HCT116 (cell line): Measurements from ENCODE around the gene CBS. TPM values are rescaled to one million over a fixed set of nuclear protein-coding genes. Genes with fewer than 3 reads are reported as not detected.

Experiments used
- ATAC-seq: fragments of 200-7000 bp; cut with Tn5 transposase; 2 replicates; pipeline ENCODE4 v1.9.1; 2020; ENCODE audit warnings: mild to moderate bottlenecking, moderate library complexity
- BruUV-seq: library from RNA; stranded (reverse); fragments of 400-500 nt; replicated peaks from 2 replicates; lab custom pipeline; 2021; lab: Mats Ljungman, UMichigan
- CTCF ChIA-PET: fragments of 300-600 bp; sonication (Branson Sonifier 250); formaldehyde crosslinking; loops from one replicate; lab custom pipeline; 2021; ENCODE audit warnings: antibody characterized with exemption; lab: Charles Lee
- POLR2A ChIA-PET: fragments of 300-600, 350-600 bp; sonication (Branson Sonifier 250); formaldehyde crosslinking; loops from one replicate; lab custom pipeline; 2021; ENCODE audit warnings: antibody characterized with exemption; lab: Charles Lee
- RAD21 ChIA-PET, 2 experiments: fragments of 300-600 bp; sonication (Branson Sonifier 250); formaldehyde crosslinking; loops; one replicate each; lab custom pipeline; 2023; ENCODE audit warnings: low total read pairs in 2 of 2; ENCODE audit not compliant: uncharacterized antibody in 2 of 2, unreplicated experiment in 2 of 2, low non-redundant PET in 1 of 2; lab: Charles Lee
- DNase-seq: peaks from one replicate; pipeline ENCODE4 v3.0.0-alpha.2; 2010; ENCODE audit warnings: low read depth, low spot score
- H2AFZ ChIP-seq: fragments of 200-600 bp; shearing (Covaris generic), sonication (generic); 2 replicates; pipeline ENCODE4 v1.6.1; 2017; ENCODE audit warnings: low read depth, mixed run types, mixed read lengths, antibody characterized with exemption, low read length; ENCODE audit not compliant: poor library complexity, severe bottlenecking
- H3K27ac ChIP-seq: 2 replicates; pipeline ENCODE4 v1.5.1; 2012; ENCODE audit warnings: low read depth, low read length
- H3K27me3 ChIP-seq: fragments of 200-600 bp; sonication (generic); 2 replicates; pipeline ENCODE4 v1.6.1; 2016; ENCODE audit warnings: mixed run types, low read length, mixed read lengths; ENCODE audit not compliant: insufficient read depth
- H3K36me3 ChIP-seq, 2 experiments: fragments of 200-500 bp in 1 of 2; fragments of 200-600 bp in 1 of 2; sonication (Bioruptor generic) in 1 of 2; sonication (generic) in 1 of 2; 2 replicates each; pipeline versions ENCODE4 v1.5.1 to v1.6.1; 2014 to 2016; ENCODE audit warnings: low read length in 2 of 2, inconsistent platforms in 1 of 2, mixed read lengths in 1 of 2, mixed run types in 1 of 2; ENCODE audit not compliant: insufficient read depth in 2 of 2, control insufficient read depth in 1 of 2
- H3K4me1 ChIP-seq, 2 experiments: fragments of 200-600 bp in 1 of 2; sonication (generic) in 1 of 2; 2 replicates each; pipeline versions ENCODE4 v1.5.1 to v1.6.1; 2012 to 2017; ENCODE audit warnings: low read length in 2 of 2, inconsistent platforms in 1 of 2, mild to moderate bottlenecking in 1 of 2, mixed read lengths in 1 of 2, mixed run types in 1 of 2, moderate library complexity in 1 of 2; ENCODE audit not compliant: insufficient read depth in 2 of 2, control insufficient read depth in 1 of 2
- H3K4me2 ChIP-seq: fragments of 200-600 bp; sonication (generic); 2 replicates; pipeline ENCODE4 v1.6.1; 2017; ENCODE audit warnings: mixed run types, low read length, mixed read lengths
- H3K4me3 ChIP-seq, 2 experiments: fragments of 200-600 bp in 1 of 2; sonication (generic) in 1 of 2; replicated peaks in 1 of 2; 2 replicates each; pipeline ENCODE4 v1.5.1; 2011 to 2016; ENCODE audit warnings: low read length in 2 of 2, control low read depth in 1 of 2, low read depth in 1 of 2, mild to moderate bottlenecking in 1 of 2, mixed read lengths in 1 of 2, mixed run types in 1 of 2
- H3K79me2 ChIP-seq: fragments of 200-600 bp; sonication (generic); 2 replicates; pipeline ENCODE4 v1.6.1; 2017; ENCODE audit warnings: mild to moderate bottlenecking, mixed run types, low read length, moderate library complexity, mixed read lengths; ENCODE audit not compliant: insufficient read depth
- H3K9ac ChIP-seq: fragments of 200-600 bp; sonication (generic); 2 replicates; pipeline ENCODE4 v1.6.1; 2016; ENCODE audit warnings: low read length, mixed read lengths
- H3K9me2 ChIP-seq: fragments of 200-600 bp; sonication (generic), shearing (Covaris generic); 2 replicates; pipeline ENCODE4 v1.6.1; 2017; ENCODE audit warnings: mixed run types, mild to moderate bottlenecking, moderate library complexity; ENCODE audit not compliant: insufficient read depth
- H3K9me3 ChIP-seq, 2 experiments: fragments of 200-500 bp in 1 of 2; fragments of 200-600 bp in 1 of 2; sonication (Bioruptor generic) in 1 of 2; sonication (generic) in 1 of 2; 2 replicates each; pipeline ENCODE4 v1.6.1; 2014 to 2017; ENCODE audit warnings: low read length in 2 of 2, mixed read lengths in 2 of 2, inconsistent platforms in 1 of 2, low read depth in 1 of 2, mild to moderate bottlenecking in 1 of 2, mixed run types in 1 of 2, moderate library complexity in 1 of 2; ENCODE audit not compliant: control insufficient read depth in 1 of 2, insufficient read depth in 1 of 2
- H4K20me1 ChIP-seq: fragments of 200-600 bp; sonication (generic), shearing (Covaris generic); 2 replicates; pipeline ENCODE4 v1.6.1; 2017; ENCODE audit warnings: mixed run types, mild to moderate bottlenecking, moderate library complexity; ENCODE audit not compliant: insufficient read depth
- CBX3 ChIP-seq: IDR thresholded peaks from 2 replicates; pipeline ENCODE4 v1.6.1; 2012; ENCODE audit warnings: low read depth
- CEBPB ChIP-seq: IDR thresholded peaks from 2 replicates; pipeline ENCODE4 v1.6.1; 2012; ENCODE audit warnings: low read depth
- EGR1 ChIP-seq: IDR thresholded peaks from 2 replicates; pipeline ENCODE4 v1.6.1; 2012; ENCODE audit warnings: low read depth
- EZH2 ChIP-seq: fragments of 200-600 bp; sonication (generic); IDR thresholded peaks from 2 replicates; pipeline ENCODE4 v1.6.1; 2017; ENCODE audit warnings: antibody characterized with exemption, mixed run types
- EZH2phosphoT487 ChIP-seq: fragments of 200-600 bp; IDR thresholded peaks from 2 replicates; pipeline ENCODE4 v1.6.1; 2018; ENCODE audit warnings: antibody characterized with exemption, borderline replicate concordance
- FOSL1 ChIP-seq: IDR thresholded peaks from 2 replicates; pipeline ENCODE4 v1.6.1; 2012; ENCODE audit warnings: low read depth
- JUND ChIP-seq: IDR thresholded peaks from 2 replicates; pipeline ENCODE4 v1.6.1; 2012
- POLR2A ChIP-seq: IDR thresholded peaks from 2 replicates; pipeline ENCODE4 v1.7.0; 2011; ENCODE audit warnings: borderline replicate concordance; ENCODE audit not compliant: insufficient read depth, insufficient read length; ENCODE audit errors: extremely low read depth
- POLR2AphosphoS5 ChIP-seq: IDR thresholded peaks from 2 replicates; pipeline ENCODE4 v1.6.1; 2011; ENCODE audit warnings: mild to moderate bottlenecking, low read depth, low read length, moderate library complexity
- RAD21 ChIP-seq: IDR thresholded peaks from 2 replicates; pipeline ENCODE4 v1.6.1; 2012; ENCODE audit warnings: low read depth, mild to moderate bottlenecking
- SIN3A ChIP-seq: IDR thresholded peaks from 2 replicates; pipeline ENCODE4 v1.6.1; 2012; ENCODE audit warnings: low read depth
- SP1 ChIP-seq: IDR thresholded peaks from 2 replicates; pipeline ENCODE4 v1.6.1; 2012; ENCODE audit warnings: low read depth
- SRF ChIP-seq: IDR thresholded peaks from 2 replicates; pipeline ENCODE4 v1.6.1; 2012; ENCODE audit warnings: low read depth
- TCF7L2 ChIP-seq: IDR thresholded peaks from 2 replicates; pipeline ENCODE4 v1.7.0; 2011; ENCODE audit warnings: borderline replicate concordance, inconsistent platforms; ENCODE audit not compliant: insufficient read depth, insufficient read length; ENCODE audit errors: extremely low read depth
- ZFX ChIP-seq: fragments of 450-650 bp; IDR thresholded peaks from 2 replicates; pipeline ENCODE4 v1.6.1; 2017
- ZNF274 ChIP-seq: fragments of 200-500 bp; sonication (Bioruptor generic); IDR thresholded peaks from 2 replicates; pipeline ENCODE4 v1.6.1; 2014; ENCODE audit warnings: mild to moderate bottlenecking, low read depth, low read length, inconsistent platforms
- intact Hi-C: fragments of 100-400 bp; cut with micrococcal nuclease; formaldehyde crosslinking; loops from 2 replicates; pipeline ENCODE4 v1.10.0; 2022
- total RNA-seq: library from RNA; stranded (reverse); gene quantifications from one replicate; pipeline ENCODE4 v1.2.1, GENCODE V29; 2021; ENCODE audit not compliant: unreplicated experiment
- TF ChIP-seq, protein P1 (sequence below): IDR thresholded peaks from 2 replicates; pipeline ENCODE4 v1.6.1; 2011; ENCODE audit warnings: mild to moderate bottlenecking, low read length, moderate library complexity; ENCODE audit not compliant: insufficient replicate concordance; ENCODE audit errors: extremely low read depth
- TF ChIP-seq, protein P2 (sequence below): IDR thresholded peaks from 2 replicates; pipeline ENCODE4 v1.6.1; 2012
- TF ChIP-seq, protein P3 (sequence below), 3 experiments: fragments of 200-600 bp in 1 of 3; sonication (generic) in 1 of 3; IDR thresholded peaks in 2 of 3; conservative IDR thresholded peaks in 1 of 3; 2 replicates each; pipeline ENCODE4 v1.5.1; 2012 to 2017; ENCODE audit warnings: low read depth in 2 of 3, low read length in 2 of 3, antibody characterized with exemption in 1 of 3, borderline replicate concordance in 1 of 3, control low read depth in 1 of 3, mild to moderate bottlenecking in 1 of 3, mixed read lengths in 1 of 3, mixed run types in 1 of 3, moderate library complexity in 1 of 3; ENCODE audit not compliant: insufficient read depth in 1 of 3

Gene CBS
- total RNA-seq, 1 experiment from 2014 or later, result 1.4 TPM

DNA sequence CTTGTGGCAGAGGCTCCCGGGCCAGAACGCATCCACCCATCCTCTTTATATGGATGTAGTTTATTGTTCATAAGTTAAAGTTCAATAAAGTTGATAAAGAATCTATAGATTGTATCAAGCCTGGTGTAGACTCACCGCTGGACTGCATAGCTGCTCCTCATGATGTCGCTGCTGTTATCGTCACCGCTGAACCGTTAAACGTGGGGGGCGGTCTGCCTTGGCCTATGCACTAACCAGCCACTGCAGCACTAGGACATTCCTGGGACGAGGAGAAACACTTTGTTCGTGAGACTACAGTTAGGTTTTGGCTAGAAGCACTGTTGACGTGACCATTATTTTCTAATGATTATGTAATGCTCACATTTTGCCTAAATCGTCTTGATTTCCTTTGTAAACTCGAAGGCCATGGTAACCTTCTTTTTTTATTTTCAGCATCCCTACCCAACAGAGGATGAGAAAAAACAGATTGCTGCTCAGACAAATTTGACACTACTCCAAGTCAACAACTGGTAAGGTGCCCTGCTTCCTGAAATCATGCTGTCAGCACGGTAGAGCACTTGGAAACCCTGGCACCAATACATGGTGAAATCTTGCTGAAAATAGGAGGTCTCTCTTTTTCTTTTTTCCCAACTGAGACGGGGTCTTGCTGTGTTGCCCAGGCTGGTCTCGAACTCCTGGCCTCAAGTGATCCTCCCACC lies 51.0 kb downstream of the CBS start:
- H3K4me1 ChIP-seq, result no peaks in the 10 kb centered on the region
- H3K27ac ChIP-seq, result no peak overlapping the region
- H3K9me3 ChIP-seq, result no peaks in the 10 kb centered on the region
- ATAC-seq (no peak), DNase-seq (no peak)
- no peak overlapping the region for H3K4me3 ChIP-seq
- intact Hi-C loops, result no loop called here
- TF ChIP-seq POLR2AphosphoS5 (no peak), TCF7L2 (no peak), SP1 (no peak), ZFX (no peak), POLR2A (no peak), SRF (no peak), EZH2phosphoT487 (no peak), CBX3 (no peak), EGR1 (no peak), CEBPB (no peak), SIN3A (no peak), RAD21 (no peak), JUND (no peak), EZH2 (no peak), ZNF274 (no peak), FOSL1 (no peak)
- TF ChIP-seq, protein P1, sequence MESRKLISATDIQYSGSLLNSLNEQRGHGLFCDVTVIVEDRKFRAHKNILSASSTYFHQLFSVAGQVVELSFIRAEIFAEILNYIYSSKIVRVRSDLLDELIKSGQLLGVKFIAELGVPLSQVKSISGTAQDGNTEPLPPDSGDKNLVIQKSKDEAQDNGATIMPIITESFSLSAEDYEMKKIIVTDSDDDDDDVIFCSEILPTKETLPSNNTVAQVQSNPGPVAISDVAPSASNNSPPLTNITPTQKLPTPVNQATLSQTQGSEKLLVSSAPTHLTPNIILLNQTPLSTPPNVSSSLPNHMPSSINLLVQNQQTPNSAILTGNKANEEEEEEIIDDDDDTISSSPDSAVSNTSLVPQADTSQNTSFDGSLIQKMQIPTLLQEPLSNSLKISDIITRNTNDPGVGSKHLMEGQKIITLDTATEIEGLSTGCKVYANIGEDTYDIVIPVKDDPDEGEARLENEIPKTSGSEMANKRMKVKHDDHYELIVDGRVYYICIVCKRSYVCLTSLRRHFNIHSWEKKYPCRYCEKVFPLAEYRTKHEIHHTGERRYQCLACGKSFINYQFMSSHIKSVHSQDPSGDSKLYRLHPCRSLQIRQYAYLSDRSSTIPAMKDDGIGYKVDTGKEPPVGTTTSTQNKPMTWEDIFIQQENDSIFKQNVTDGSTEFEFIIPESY, result no peak
- TF ChIP-seq, protein P2, sequence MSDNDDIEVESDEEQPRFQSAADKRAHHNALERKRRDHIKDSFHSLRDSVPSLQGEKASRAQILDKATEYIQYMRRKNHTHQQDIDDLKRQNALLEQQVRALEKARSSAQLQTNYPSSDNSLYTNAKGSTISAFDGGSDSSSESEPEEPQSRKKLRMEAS, result no peak
- TF ChIP-seq, protein P3, sequence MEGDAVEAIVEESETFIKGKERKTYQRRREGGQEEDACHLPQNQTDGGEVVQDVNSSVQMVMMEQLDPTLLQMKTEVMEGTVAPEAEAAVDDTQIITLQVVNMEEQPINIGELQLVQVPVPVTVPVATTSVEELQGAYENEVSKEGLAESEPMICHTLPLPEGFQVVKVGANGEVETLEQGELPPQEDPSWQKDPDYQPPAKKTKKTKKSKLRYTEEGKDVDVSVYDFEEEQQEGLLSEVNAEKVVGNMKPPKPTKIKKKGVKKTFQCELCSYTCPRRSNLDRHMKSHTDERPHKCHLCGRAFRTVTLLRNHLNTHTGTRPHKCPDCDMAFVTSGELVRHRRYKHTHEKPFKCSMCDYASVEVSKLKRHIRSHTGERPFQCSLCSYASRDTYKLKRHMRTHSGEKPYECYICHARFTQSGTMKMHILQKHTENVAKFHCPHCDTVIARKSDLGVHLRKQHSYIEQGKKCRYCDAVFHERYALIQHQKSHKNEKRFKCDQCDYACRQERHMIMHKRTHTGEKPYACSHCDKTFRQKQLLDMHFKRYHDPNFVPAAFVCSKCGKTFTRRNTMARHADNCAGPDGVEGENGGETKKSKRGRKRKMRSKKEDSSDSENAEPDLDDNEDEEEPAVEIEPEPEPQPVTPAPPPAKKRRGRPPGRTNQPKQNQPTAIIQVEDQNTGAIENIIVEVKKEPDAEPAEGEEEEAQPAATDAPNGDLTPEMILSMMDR (IDR thresholded peaks at IDR 0.05 in 2 of 3, conservative IDR thresholded peaks at IDR 0.05 in 1 of 3; ENCODE audit: borderline replicate concordance in 1 of 3, insufficient read depth in 1 of 3, low read depth in 2 of 3, low read length in 2 of 3), result no peak
- BruUV-seq, result no TSS peak
- H3K79me2 ChIP-seq, result no peaks in the 10 kb centered on the region
- ChIA-PET CTCF (no interaction called here), RAD21 (no interaction called here), POLR2A (no interaction called here)
- H3K9ac ChIP-seq, result no peak overlapping the region
- H3K9me2 ChIP-seq, result no peaks in the 10 kb centered on the region
- no peak overlapping the region for H2AFZ ChIP-seq
- H4K20me1 ChIP-seq, result no peaks in the 10 kb centered on the region
- 0 out of 4 replicates have a peak, but pooled peaks cover 3 to 6% of the 10 kb centered on the region in 2 experiments for H3K36me3 ChIP-seq
- H3K27me3 ChIP-seq, result no peaks in the 10 kb centered on the region
- H3K4me2 ChIP-seq, result no peak overlapping the region
